ENCODE results near the gene TSGA10IP.

The TSGA10IP gene

DNA sequence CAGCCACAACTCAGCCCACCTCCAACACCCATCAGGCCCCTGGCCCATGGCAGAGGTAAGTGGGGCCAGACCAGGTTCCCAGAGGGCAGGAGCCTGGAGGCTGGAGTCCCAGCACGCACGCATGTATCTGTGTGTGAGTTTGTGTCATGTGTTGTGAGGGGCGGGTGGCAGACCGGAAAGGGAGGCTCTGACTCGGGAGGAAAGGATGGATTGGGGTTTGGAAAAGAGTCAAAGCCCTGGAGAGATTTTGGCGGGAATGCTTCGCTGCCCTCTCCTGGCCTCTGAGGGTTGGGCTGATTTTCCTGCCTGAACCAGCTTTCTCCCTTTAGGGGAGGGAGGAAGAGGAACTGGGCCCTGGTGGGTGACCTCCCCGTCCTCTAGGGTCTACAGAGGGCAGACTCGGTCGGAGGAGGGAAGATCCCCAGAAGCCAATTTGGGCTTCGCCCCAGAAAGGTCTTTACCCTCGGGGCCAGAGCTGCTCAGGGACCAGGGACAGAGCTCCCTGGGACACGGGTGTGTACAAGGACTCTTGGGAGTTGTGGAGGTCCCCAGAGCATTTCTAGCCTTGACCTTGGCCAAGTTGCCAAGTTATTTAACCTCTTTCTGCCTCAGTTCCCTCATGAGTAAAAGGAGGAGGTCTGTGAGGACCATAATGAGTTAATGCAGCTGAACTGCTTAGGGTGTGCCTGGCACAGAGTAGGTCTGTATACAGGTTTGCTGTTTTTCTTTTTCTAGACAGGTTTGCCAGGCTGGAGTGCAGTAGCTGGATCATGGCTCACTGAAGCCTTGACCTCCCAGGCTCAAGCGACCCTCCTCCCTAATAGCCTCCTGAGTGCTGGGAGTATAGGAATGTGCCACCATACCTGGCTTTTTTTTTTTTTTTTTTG, 33.4 kb upstream of the TSGA10IP start:
- TF ChIP-seq, protein P1, sequence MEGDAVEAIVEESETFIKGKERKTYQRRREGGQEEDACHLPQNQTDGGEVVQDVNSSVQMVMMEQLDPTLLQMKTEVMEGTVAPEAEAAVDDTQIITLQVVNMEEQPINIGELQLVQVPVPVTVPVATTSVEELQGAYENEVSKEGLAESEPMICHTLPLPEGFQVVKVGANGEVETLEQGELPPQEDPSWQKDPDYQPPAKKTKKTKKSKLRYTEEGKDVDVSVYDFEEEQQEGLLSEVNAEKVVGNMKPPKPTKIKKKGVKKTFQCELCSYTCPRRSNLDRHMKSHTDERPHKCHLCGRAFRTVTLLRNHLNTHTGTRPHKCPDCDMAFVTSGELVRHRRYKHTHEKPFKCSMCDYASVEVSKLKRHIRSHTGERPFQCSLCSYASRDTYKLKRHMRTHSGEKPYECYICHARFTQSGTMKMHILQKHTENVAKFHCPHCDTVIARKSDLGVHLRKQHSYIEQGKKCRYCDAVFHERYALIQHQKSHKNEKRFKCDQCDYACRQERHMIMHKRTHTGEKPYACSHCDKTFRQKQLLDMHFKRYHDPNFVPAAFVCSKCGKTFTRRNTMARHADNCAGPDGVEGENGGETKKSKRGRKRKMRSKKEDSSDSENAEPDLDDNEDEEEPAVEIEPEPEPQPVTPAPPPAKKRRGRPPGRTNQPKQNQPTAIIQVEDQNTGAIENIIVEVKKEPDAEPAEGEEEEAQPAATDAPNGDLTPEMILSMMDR (conservative IDR thresholded peaks at IDR 0.05; ENCODE audit: low read length): peak; percentile 54
- DNase-seq (ENCODE audit: low read depth): peak; percentile 89

DNA sequence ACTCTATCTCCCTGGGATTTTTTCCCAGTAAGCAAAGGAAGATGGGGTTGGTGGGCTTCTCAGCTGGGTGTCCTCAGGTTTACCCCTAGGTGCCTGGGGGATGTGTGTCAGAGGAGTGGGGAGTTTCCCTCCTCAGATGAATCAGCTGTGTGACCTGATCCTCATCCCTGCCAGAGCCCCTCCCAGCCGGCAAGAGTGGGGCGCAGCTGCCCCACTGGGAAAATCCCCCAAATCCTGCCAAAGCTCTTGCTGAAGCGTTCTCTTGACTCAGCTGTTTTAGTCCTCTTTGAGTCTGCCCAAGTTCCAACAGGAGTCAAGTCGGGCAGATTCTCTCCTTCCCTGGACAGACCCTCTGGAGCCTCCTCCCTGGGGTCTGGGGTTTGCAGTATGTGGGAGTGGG, 32.4 kb upstream of the TSGA10IP start:
- TF ChIP-seq, protein P1 (conservative IDR thresholded peaks at IDR 0.05; ENCODE audit: low read length): no peak
- H3K4me3 ChIP-seq (ENCODE audit: low read length): no peak overlapping the region
- peak; percentile 68 for DNase-seq (ENCODE audit: low read depth)

More for the DNA sequence above, 33.4 kb upstream of the TSGA10IP start:
- H3K4me3 ChIP-seq (ENCODE audit: low read length): no peak overlapping the region

DNA sequence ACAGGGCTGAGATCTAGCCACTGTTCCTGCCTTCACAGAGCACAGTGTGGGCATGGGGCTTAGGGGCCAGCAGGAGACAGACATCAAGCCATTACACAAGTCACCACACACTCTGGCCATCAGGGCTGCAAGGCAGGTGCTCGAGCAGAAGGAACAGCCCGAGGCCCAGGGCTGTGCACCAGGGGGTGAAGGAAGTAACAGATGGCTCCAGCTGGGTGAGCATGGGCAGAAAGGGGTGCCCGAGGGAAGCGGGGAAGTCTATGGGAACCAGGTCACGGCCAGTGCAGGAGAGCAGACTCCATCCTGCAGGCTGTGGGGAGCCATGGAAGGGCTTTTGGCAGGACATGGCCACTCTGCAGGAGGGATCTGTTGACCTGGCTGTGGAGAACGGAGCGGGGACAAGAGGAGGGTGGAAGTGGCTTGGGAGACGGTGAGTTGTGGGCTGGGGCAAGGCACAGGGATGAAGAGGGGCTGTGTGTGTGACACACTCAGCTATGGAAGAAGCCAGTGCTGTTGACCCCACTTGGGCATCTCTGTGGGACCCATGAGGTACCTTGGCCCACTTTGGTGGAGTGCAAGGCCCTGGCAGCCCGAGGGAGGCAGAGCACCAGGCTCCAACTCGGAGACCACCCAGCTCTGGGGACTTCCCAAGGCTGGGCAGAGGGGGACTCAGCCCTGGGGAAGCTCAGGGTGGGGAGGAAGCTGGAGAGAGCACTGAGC, 30.0 kb upstream of the TSGA10IP start:
- TF ChIP-seq, protein P1 (conservative IDR thresholded peaks at IDR 0.05; ENCODE audit: low read length): no peak
- H3K4me3 ChIP-seq (ENCODE audit: low read length): peak overlapping the region; percentile 36
- DNase-seq (ENCODE audit: low read depth): no peak

DNA sequence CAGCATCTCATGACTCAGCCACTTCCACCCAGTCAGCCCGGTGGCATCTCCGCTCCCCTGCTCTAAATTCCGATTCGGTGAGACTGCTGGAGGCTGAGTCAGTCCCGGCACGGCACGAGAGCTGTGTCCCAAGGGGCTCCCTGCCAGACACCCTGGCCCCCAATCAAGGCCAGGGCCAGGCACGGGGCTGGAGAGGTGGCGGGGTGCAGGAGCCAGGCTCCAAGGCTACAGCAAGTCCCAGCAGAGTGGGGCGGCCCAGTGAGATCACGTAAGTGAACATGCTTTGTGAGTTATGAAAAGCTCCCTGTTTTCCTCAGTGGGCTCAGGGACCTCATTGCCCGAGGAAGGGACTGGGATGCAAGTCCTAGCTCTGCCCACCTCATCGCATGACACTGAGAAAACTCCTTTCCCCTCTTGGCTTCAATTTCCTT, 29.4 kb upstream of the TSGA10IP start:
- H3K4me3 ChIP-seq (ENCODE audit: low read length): peak overlapping the region; percentile 93
- DNase-seq (ENCODE audit: low read depth): peak; percentile 98
- TF ChIP-seq, protein P1 (conservative IDR thresholded peaks at IDR 0.05; ENCODE audit: low read length): no peak

DNA sequence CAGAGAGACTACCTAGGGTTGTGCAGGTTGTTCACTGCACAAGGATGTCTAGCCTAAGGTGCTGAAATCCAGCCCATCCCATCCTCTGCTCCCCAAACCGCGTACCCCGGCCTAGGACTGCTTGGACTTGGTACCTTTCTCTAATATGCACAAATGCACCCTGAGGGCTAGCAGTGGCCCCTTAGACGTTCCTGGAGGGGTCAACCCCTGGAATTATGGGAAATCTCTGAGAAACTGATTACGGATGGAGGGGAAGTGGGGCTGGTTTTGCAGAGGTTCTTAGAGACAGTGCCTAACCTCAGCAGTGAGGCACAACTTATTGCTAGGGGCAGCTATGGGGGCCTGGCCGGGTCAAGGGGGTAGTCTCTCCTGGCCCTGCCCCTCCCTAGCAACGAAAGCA, 28.9 kb upstream of the TSGA10IP start:
- TF ChIP-seq, protein P1 (conservative IDR thresholded peaks at IDR 0.05; ENCODE audit: low read length): no peak
- no peak for DNase-seq (ENCODE audit: low read depth)
- H3K4me3 ChIP-seq (ENCODE audit: low read length): peak overlapping the region; percentile 93

DNA sequence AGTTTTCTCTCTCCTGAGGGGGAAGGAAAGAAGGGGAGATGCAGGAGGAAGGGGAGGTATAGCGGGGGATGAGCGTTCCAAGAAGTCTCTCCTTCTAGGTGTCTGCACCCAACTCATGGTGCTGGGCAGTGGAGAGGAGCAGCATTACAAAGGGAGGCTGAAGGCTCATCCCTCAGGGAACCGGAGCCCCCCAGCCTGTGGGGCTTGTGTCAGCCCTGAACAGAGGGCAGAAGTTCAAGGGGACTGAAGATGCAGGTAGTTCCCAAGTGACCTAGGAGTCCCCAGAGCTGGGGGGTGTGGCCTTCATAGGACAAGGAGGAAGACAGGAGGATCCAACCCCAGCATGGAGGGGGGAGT, 28.2 kb upstream of the TSGA10IP start:
- DNase-seq (ENCODE audit: low read depth): no peak
- peak overlapping the region; percentile 93 for H3K4me3 ChIP-seq (ENCODE audit: low read length)
- TF ChIP-seq, protein P1 (conservative IDR thresholded peaks at IDR 0.05; ENCODE audit: low read length): no peak
